Embryonic facial prominence (tissue), 1 donor: ENCODE data around the gene NMNAT3.

Experiments
- DNase-seq: peaks from one replicate; pipeline ENCODE4 v3.0.0-alpha.2; 2016; ENCODE audit errors: extremely low spot score

NMNAT3 gene

DNA sequence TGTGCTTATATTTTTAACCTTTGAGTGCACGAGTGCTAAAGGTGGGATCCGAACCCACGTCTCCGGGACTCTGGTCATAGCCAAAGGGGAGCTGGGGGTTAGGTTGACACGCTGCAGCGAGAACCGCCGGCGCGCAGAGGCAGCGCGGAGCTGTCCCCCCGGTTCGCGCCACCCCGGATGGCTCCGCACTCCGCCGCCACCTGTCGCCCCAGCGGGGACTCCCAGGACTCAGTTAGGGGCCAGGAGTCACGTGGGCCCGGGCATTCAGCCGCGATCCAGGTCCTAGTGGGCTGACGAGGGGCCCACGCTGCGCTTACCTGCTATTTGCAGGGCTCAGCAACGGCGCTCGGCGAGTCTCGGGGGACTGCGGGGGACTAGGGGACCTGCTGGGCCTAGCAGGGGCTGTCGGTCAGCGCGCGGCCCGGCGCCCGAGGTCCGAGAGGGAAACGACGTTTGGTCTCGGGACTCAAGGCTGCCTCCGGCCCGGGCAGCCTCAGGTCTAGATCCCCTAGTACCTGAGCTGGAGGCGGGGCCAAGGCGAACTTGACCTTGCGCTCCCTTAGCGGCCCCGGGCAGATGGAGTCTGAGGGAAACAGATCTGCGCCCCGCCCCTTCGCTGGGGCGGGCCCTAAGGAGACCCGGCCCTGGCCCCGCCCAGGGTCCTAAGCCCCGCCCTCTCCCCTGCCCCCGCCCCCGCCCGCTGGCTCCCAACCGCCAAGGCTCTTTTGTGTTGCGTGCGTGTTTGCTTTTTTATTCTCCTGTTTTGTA is at the start of gene NMNAT3:
Gene NMNAT3 (minus strand): TSS at position 585 of the 768 bp plus-strand sequence. CDS start 50,248 bp downstream, outside the sequence.
- DNase-seq = peak; percentile 26

- no peak for DNase-seq
Observed at GRCh38 chr3:139721370-139721769, 43.6 kb upstream of the NMNAT3 start.

DNA sequence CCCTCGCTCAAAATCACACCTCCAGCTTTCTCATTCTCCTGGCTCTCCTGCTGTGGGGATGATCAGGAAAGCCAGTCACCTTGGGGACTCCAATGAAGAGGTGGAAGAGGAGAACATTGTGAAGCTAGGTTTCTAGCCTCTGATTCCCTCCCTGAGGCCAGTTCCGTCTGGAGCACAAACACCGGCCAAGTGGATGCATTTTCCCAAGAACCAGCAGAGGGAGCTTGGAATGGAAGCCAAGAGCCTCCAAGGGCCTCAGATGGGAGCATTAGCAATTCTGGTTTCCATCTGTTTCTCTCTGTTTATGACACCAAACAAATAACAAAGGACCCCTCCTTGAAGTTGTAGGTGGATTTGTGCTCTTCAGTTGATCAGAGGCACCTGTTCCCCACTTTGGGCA is 40.6 kb upstream of the NMNAT3 start:
- no peak for DNase-seq

DNA sequence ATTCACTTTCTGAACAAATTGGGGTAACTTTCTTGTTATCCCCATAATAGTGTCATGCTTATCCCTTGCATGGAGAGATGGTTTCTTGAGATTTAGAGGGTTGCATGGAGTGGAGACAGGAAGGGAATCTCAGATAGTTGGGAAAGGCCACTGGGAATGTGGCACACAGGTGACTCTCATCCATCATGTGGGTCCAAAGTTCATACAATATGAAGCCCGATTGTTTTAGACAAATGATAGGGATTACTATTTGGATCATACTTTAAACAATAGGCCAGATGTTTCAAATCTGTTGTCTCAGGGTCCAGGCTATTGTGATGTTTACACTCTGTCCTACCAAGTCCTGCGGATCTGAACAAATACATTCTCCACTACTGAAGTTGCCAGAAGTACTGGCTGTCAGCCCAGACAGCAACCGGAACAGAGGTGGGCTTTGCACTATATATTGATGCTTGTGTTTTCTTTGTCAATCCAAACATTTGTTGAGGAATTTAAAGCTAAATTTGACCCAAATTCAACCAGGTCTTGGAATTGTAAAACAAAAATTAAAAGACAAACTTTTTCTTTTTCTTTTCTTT is 39.2 kb upstream of the NMNAT3 start:
- DNase-seq = no peak

DNA sequence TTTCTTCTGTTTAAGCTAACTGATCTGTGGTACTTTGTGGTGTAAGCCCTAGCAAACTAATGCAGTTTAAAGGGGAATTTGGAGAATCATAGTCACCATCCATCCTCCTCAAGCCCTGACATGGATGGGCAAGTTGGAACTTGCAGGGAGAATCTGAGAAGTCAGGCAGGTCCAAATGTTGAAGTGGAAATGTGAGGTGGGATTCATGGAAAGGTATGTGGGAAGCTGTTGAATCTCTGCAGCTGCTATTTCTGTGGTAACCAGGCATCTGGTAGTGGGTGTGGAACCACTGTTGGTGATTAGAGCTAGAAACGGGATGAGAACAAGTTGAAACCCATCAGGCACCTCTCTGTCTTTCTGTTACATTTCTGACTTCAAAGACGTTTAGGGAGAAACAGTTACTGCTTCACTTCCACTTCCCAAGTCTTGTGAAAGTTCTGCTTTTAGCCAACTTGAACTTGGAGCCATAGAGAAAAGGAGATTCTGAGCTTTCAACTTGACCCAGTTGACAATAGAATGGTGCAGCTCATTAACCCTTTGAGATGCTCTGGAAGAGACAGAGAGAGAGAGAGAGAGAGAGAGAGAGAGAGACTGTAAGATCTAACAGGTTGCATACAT is 38.1 kb upstream of the NMNAT3 start:
- DNase-seq = no peak

DNA sequence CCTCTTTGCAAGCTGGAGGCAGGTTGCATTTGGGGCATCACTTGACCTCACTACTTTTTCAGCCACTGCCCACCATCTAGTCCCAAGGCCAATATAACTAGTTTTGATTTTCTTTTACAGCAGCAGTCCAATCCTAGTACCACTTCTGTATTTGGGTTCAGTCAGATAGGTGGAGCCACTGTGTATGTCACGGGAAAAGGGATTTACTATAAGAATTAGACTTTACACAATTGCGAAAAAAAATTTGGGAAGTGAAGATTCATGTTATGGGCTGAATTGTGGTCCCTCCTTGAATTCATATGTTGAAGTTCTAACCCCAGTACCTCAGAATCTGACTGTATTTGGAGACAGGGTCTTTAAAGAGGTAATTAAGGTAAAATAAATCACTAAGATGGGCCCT is 37.4 kb upstream of the NMNAT3 start:
- no peak for DNase-seq

- DNase-seq = no peak
Observed at GRCh38 chr3:139710212-139710611, 32.4 kb upstream of the NMNAT3 start.

DNA sequence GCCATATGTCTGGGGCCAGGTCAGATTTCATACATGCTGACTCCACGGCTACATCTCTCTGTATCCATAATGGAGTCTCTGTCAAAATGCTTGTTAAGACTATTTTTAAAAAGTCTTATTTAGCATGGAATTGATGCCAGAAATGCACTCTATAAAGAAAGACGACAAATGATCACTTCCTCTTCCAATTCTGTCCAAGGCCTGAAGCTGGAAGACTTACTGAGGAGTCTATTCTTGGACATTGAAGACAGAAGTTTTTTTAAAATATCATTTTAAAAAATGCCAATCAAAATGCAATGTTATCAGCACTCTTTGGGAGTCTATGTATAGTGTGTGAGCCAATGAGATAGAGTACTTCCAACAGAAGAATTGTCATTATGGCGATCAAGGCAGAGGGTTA is 27.9 kb upstream of the NMNAT3 start:
- no peak for DNase-seq

- no peak for DNase-seq
Observed at GRCh38 chr3:139696314-139696604, 18.5 kb upstream of the NMNAT3 start.

GRCh38 chr3:139695426-139696313 is 17.9 kb upstream of the NMNAT3 start:
- no peak for DNase-seq

DNA sequence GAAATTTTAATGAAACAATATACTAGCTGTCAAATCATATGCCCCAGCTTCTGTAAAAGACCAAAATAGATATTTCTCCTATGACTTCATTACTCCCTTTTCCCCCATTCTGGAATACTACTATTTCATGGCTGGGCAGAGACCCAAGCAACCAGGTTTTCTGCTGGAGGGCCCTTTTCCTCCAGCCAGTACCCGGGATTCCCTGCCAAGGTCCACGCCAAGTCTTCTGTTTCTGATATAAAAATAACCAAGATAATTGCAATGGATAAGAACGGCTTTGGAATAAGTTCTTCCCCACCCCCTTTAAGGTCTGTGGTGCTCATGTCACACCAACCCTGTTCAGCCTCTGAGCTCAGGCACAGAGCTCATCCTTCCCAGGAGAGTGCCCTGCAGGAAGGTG is 17.2 kb upstream of the NMNAT3 start:
- DNase-seq = no peak

- DNase-seq = no peak
Observed at GRCh38 chr3:139694542-139694941, 16.8 kb upstream of the NMNAT3 start.

- DNase-seq = no peak
Observed at GRCh38 chr3:139691619-139692018, 13.8 kb upstream of the NMNAT3 start.

DNA sequence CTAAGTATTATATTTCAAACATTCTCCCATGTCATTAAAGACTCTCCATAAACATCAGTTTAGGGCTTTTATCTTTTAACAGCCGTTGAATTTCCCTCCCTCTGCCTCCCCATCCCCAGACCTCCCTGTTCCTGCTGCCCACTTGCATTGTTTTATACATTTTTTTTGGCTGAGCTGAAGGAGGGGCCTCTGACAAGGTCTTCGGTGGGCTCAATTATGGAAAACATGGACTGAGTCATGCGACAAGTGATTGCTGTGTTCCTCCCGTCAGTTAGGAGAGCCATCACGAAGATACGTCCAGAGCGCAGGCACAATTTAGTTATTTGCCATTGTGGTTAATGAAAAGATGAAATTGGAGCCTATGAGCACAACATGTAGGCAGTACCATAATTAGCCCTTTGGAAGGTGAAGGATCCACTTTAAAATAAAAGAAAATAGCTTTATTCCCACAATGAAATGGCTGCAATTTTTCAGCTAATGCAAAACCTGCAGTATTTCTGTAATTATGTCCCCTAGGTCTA is 12.0 kb upstream of the NMNAT3 start:
- no peak for DNase-seq

- no peak for DNase-seq
Observed at GRCh38 chr3:139689122-139689521, 11.3 kb upstream of the NMNAT3 start.

- DNase-seq = no peak
Observed at GRCh38 chr3:139687431-139687830, 9.7 kb upstream of the NMNAT3 start.

DNA sequence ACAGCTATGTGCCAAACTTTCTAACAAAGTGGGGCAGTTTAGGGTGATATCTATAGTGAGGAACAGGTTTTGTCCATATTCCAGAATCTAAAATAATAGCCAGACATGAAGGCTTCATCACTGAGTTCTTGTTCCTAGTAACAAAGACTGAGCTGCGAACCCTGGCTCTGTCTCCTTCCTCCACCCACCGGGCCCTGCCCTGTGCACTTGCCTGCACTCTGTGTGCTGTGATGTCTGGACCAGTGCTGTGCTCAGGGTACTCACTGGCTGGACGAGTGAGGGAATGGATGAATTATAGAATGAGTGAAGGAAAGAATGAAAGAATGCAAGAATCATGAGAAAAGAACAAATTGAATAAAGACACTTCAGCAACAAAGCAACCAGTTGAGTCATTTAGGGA is 8.9 kb upstream of the NMNAT3 start:
- DNase-seq = no peak

GRCh38 chr3:139686206-139686605 is 8.4 kb upstream of the NMNAT3 start:
- no peak for DNase-seq

DNA sequence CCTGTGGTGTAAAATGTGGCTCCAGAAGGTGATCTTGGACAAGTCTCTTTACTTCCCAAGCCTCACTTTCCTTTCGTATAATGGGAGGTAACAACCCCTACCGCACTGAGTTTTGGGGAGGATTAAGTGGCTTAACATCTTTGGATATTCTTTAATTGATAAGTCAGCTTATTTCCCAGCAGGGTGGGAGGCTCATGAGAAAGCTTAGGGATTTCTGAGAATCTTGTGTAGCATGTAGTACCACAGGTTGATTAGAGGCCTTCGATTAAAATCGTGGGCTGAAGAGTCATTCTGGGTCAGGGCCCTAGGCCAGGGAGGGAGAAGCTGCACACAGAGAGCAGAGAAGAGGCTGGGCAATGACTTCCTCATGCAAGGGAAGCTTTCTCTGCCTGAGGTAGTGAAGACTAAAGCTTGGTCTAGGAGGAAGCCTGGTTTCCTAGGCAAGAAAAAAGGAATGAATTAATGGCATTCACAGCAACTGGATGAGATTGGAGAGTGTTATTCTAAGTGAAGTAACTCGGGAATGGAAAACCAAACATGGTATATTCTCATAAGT is 1.5 kb upstream of the NMNAT3 start:
- no peak for DNase-seq

DNA sequence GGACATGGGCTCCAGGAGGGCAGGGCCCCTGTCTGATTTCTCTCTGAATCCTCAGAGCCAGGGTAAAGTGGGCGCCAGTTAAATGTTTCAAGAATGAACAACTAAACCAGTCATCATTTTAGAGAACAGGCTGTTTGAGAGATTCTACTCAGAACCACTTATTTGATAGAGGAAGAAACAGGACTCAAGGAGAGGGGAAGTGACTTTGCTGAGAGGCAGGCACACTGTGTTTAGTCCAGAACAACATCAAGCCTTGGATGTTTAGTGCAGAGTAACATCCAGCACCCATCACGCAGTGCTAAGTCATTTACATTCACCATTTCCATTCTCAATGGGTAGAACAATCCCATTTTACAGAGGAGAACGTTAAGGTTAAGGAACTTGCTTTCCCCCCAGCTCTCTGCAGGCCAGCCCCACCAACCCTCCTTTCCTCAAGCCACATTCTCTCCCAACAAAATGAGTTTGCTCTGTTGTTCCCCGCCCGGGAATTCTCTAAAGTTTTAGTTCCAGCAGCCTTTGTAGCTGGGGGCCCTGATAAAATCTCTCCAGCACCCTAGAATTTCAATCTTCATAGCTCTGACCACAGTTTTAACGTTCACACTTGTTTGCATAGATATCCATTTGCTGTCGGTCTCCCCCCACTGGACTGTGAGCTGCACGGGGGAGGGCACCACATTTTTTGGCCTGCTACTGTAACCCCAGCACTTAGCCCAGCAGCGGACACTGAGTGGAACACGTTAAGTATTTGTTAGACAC is 962 bp downstream of the NMNAT3 start:
- no peak for DNase-seq

- no peak for DNase-seq
Observed at GRCh38 chr3:139676108-139676507, 1.7 kb downstream of the NMNAT3 start.
